Measurements from ENCODE around the gene PLB1. TPM values are rescaled to one million over a fixed set of nuclear protein-coding genes. Genes with fewer than 3 reads are reported as not detected.
"Not testable (repeated sequence)": the region's sequence is repeated elsewhere in the genome, so short reads cannot be mapped to it uniquely, and the experiment has no call there.

Gene PLB1
- polyA plus RNA-seq, 12 donors: 1.6 to 10.3 (median 1.9) TPM; not detected in 2

GRCh38 chr2:28665041-28665704 is 169.3 kb downstream of the PLB1 start:
- peak; percentile 82 for DNase-seq

- not testable (repeated sequence) for DNase-seq
These were observed 170.0 kb downstream of the PLB1 start for GRCh38 chr2:28665811-28666377.

GRCh38 chr2:28666496-28667184 is 170.8 kb downstream of the PLB1 start:
- no peak for DNase-seq

- DNase-seq: no peak
These were observed 171.4 kb downstream of the PLB1 start for GRCh38 chr2:28667261-28667660.

- DNase-seq: no peak
These were observed 172.4 kb downstream of the PLB1 start for GRCh38 chr2:28668106-28668814.

- DNase-seq: no peak
These were observed 173.0 kb downstream of the PLB1 start for GRCh38 chr2:28668880-28669279.

- no peak for DNase-seq
These were observed 175.0 kb downstream of the PLB1 start for GRCh38 chr2:28670856-28671255.

GRCh38 chr2:28673338-28673737 is 177.5 kb downstream of the PLB1 start:
- no peak for DNase-seq

- DNase-seq: no peak
These were observed 178.3 kb downstream of the PLB1 start for GRCh38 chr2:28674062-28674712.

GRCh38 chr2:28674713-28675068 is 178.8 kb downstream of the PLB1 start:
- no peak for DNase-seq

- DNase-seq: no peak
These were observed 180.4 kb downstream of the PLB1 start for GRCh38 chr2:28676152-28676835.

- no peak for DNase-seq
These were observed 182.5 kb downstream of the PLB1 start for GRCh38 chr2:28678175-28678855.

- no peak for DNase-seq
These were observed 183.1 kb downstream of the PLB1 start for GRCh38 chr2:28678944-28679343.

GRCh38 chr2:28680657-28681056 is 184.8 kb downstream of the PLB1 start:
- DNase-seq: no peak

- DNase-seq: no peak
These were observed 185.3 kb downstream of the PLB1 start for GRCh38 chr2:28681158-28681571.

GRCh38 chr2:28681606-28682005 is 185.7 kb downstream of the PLB1 start:
- DNase-seq: no peak

GRCh38 chr2:28683100-28683706 is 187.3 kb downstream of the PLB1 start:
- DNase-seq: peak; percentile 79

GRCh38 chr2:28684142-28684858 is 188.4 kb downstream of the PLB1 start:
- no peak for DNase-seq

- DNase-seq: no peak
These were observed 191.3 kb downstream of the PLB1 start for GRCh38 chr2:28687171-28687570.

Data from muscle of arm (tissue), 12 donors.